Osteoblast (primary cell): ENCODE data around the gene TTL. TPM values are rescaled to one million over a fixed set of nuclear protein-coding genes. Genes with fewer than 3 reads are reported as not detected.
A peak's percentile ranks its signal among the peaks of the same experiment; 100 is the strongest.
"Not testable (repeated sequence)": the region's sequence is repeated elsewhere in the genome, so short reads cannot be mapped to it uniquely, and the experiment has no call there.

Experiments
- DNase-seq: peaks from one replicate; pipeline ENCODE4 v3.0.0; 2011; ENCODE audit warnings: low spot score, mixed read lengths; ENCODE audit not compliant: insufficient read length; ENCODE audit errors: missing footprints
- H2AFZ ChIP-seq: 2 replicates; pipeline ENCODE4 v1.6.0; 2011; ENCODE audit warnings: mild to moderate bottlenecking, low read length
- H3K27ac ChIP-seq: 2 replicates; pipeline ENCODE4 v1.5.1; 2011; ENCODE audit warnings: mild to moderate bottlenecking, low read depth, low read length, moderate library complexity
- H3K27me3 ChIP-seq: 2 replicates; pipeline ENCODE4 v1.6.0; 2012; ENCODE audit warnings: mild to moderate bottlenecking, control low read depth, inconsistent platforms, low read length, moderate library complexity; ENCODE audit not compliant: insufficient read depth
- H3K36me3 ChIP-seq: 2 replicates; pipeline ENCODE4 v1.5.1; 2011; ENCODE audit warnings: mild to moderate bottlenecking, low read length, control low read depth, moderate library complexity; ENCODE audit not compliant: insufficient read depth
- H3K4me1 ChIP-seq: 2 replicates; pipeline ENCODE4 v1.5.1; 2011; ENCODE audit warnings: mild to moderate bottlenecking, low read length, control low read depth, moderate library complexity; ENCODE audit not compliant: insufficient read depth
- H3K4me2 ChIP-seq: 2 replicates; pipeline ENCODE4 v1.6.0; 2011; ENCODE audit warnings: mild to moderate bottlenecking, low read length; ENCODE audit not compliant: insufficient read depth
- H3K4me3 ChIP-seq: fragments of 200-600 bp; sonication (generic); 3 replicates; pipeline ENCODE4 v1.5.1; 2012; ENCODE audit warnings: mild to moderate bottlenecking, low read length, inconsistent platforms; ENCODE audit not compliant: insufficient read depth
- H3K79me2 ChIP-seq: 2 replicates; pipeline ENCODE4 v1.6.0; 2012; ENCODE audit warnings: mild to moderate bottlenecking, low read length, control low read depth, inconsistent platforms; ENCODE audit not compliant: insufficient read depth
- H3K9me3 ChIP-seq: 2 replicates; pipeline ENCODE4 v1.5.1; 2011; ENCODE audit warnings: low read depth, low read length, control low read depth
- H4K20me1 ChIP-seq: 2 replicates; pipeline ENCODE4 v1.6.0; 2012; ENCODE audit warnings: mild to moderate bottlenecking, low read length, control low read depth; ENCODE audit not compliant: insufficient read depth
- total RNA-seq: library from RNA; depleted of rRNA; stranded (reverse); fragments of >200 nt; gene quantifications from 2 replicates; pipeline ENCODE4 v1.2.3, GENCODE V29; 2012
- TF ChIP-seq, protein P1 (sequence below): IDR thresholded peaks from 2 replicates; pipeline ENCODE4 v1.5.1; 2011; ENCODE audit warnings: mild to moderate bottlenecking, low read depth, low read length, moderate library complexity; ENCODE audit errors: extremely low read depth

TTL gene
- total RNA-seq, 1 donor: 59.0 TPM

DNA sequence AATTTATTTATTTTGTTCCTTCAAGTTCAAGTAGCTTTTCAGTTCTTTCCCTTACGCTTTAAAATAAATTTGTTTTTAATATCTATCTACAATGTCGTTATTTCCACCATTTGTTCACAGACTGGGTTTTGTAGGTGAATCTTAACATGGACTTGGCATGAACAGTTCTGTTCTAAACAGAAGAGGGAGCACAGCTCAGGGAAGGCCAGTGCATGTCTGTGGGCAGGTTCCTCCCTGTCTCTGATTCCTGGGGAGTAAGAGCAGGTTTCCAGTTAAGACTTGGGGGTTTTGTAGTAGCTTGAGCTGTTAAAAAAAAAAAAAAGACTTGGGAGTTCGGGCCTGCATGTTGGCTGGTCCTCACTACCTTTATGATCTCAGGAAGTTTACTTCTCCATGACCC lies 11.1 kb downstream of the TTL start:
- TF ChIP-seq, protein P1, sequence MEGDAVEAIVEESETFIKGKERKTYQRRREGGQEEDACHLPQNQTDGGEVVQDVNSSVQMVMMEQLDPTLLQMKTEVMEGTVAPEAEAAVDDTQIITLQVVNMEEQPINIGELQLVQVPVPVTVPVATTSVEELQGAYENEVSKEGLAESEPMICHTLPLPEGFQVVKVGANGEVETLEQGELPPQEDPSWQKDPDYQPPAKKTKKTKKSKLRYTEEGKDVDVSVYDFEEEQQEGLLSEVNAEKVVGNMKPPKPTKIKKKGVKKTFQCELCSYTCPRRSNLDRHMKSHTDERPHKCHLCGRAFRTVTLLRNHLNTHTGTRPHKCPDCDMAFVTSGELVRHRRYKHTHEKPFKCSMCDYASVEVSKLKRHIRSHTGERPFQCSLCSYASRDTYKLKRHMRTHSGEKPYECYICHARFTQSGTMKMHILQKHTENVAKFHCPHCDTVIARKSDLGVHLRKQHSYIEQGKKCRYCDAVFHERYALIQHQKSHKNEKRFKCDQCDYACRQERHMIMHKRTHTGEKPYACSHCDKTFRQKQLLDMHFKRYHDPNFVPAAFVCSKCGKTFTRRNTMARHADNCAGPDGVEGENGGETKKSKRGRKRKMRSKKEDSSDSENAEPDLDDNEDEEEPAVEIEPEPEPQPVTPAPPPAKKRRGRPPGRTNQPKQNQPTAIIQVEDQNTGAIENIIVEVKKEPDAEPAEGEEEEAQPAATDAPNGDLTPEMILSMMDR: peak; percentile 15
- no peaks in the 10 kb centered on the region for H3K9me3 ChIP-seq
- H3K27ac ChIP-seq: peak overlapping the region; percentile 9
- H3K4me1 ChIP-seq: peaks cover 12% of the 10 kb centered on the region
- no peak overlapping the region for H2AFZ ChIP-seq
- H3K4me3 ChIP-seq: no peak overlapping the region
- DNase-seq: peak; percentile 75
- H3K79me2 ChIP-seq: peaks cover 46% of the 10 kb centered on the region
- no peaks in the 10 kb centered on the region for H3K27me3 ChIP-seq
- peak overlapping the region; percentile 9 for H3K4me2 ChIP-seq
- H4K20me1 ChIP-seq: peaks cover 13% of the 10 kb centered on the region
- H3K36me3 ChIP-seq: peaks cover 21% of the 10 kb centered on the region

DNA sequence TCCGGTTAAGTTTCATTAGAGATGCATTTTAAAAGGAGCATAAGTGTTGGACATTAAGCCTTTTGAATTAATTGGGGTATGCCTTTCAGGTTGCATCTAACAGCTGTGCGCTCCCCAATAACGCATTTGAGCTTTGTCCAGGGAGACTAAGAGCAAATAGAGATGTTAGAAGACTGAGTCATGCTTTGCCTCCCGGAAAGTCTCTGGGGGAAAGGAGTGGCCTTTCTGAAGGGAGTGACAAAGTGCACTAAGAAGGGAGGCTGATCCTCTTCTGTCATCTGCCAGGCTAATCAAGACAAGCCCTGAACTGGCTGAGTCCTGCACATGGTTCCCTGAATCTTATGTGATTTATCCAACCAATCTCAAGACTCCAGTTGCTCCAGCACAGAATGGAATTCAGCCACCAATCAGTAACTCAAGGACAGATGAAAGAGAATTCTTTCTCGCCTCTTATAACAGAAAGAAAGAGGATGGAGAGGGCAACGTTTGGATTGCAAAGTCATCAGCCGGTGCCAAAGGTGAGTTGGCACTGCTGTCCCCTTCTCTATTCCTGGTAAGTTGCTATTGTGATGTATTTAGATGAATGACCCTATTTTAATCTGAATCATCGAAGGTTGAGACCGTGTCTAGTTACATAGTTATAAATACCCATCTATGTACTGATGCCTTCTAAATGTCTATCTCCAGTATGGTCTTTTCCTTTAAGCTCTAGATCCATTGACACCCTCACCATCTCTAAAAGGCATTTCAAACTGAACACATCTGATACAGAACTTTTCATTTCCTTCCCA lies 12.1 kb downstream of the TTL start:
- Histone ChIP-seq H3K9me3 (no peaks in the 10 kb centered on the region), H3K4me2 (peak overlapping the region; percentile 18), H4K20me1 (peaks cover 13% of the 10 kb centered on the region), H3K79me2 (peaks cover 41% of the 10 kb centered on the region), H2AFZ (no peak overlapping the region), H3K4me1 (peaks cover 12% of the 10 kb centered on the region), H3K36me3 (peaks cover 19% of the 10 kb centered on the region), H3K27ac (peak overlapping the region; percentile 9), H3K27me3 (no peaks in the 10 kb centered on the region), H3K4me3 (no peak overlapping the region)
- TF ChIP-seq, protein P1: no peak
- peak; percentile 90 for DNase-seq

DNA sequence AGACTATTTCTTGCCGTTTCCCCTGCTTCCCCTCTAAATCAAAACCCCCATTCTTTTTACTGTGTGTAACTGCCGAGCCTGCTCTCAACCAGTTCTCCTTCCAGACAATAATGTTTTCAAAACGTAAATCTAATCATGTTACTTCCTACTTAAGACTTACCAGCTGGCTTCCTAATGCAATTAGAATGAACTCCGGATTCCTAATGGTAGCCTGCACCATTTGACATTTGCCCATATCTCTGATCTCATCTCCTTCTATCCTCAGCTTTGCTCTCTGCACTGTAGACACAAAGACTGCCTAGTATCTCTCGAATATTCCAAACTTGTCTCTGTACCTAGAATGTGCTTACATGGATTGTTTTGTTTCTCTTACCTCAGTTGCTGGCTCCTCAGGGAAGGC lies 12.9 kb downstream of the TTL start:
- no peak for DNase-seq
- peaks cover 13% of the 10 kb centered on the region for H4K20me1 ChIP-seq
- no peak overlapping the region for H2AFZ ChIP-seq
- H3K4me3 ChIP-seq: no peak overlapping the region
- H3K9me3 ChIP-seq: no peaks in the 10 kb centered on the region
- H3K4me1 ChIP-seq: peaks cover 12% of the 10 kb centered on the region
- no peak overlapping the region for H3K27ac ChIP-seq
- H3K36me3 ChIP-seq: peaks cover 18% of the 10 kb centered on the region
- H3K4me2 ChIP-seq: no peak overlapping the region
- no peaks in the 10 kb centered on the region for H3K27me3 ChIP-seq
- TF ChIP-seq, protein P1: no peak
- H3K79me2 ChIP-seq: peaks cover 35% of the 10 kb centered on the region

DNA sequence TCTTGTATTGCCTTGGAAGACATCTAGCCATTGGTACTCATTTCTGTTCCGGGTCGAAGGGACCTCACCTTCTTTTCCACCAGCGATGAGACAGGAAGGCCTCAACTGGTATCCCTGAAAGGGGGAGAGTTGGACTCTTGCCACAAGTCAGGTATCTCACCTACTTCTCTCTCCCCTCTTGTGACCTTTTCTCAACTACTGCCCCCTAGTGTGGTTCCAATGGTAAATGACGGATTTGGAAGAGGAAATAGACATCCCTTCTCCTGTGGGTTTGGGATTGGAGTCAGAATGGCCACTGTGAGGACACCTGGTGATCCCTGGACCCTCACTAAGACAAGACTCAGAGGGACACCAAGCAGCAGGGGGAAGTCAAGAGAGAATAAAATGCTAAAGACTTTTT lies 13.9 kb downstream of the TTL start:
- H2AFZ ChIP-seq, H3K4me3 ChIP-seq, H3K4me2 ChIP-seq, H3K27ac ChIP-seq, DNase-seq, H3K27me3 ChIP-seq, H3K9me3 ChIP-seq: not testable (repeated sequence)
- peaks cover 26% of the 10 kb centered on the region for H3K79me2 ChIP-seq
- H4K20me1 ChIP-seq: peaks cover 13% of the 10 kb centered on the region
- peaks cover 12% of the 10 kb centered on the region for H3K4me1 ChIP-seq
- H3K36me3 ChIP-seq: peaks cover 16% of the 10 kb centered on the region
